ENCODE results near the gene THAP7. TPM values are rescaled to one million over a fixed set of nuclear protein-coding genes. Genes with fewer than 3 reads are reported as not detected.

The THAP7 gene
- total RNA-seq, 1 experiment from 2014 or later: 23.5 TPM

GRCh38 chr22:21029486-21030025 lies 27.6 kb upstream of the THAP7 start:
- H3K27me3 ChIP-seq (ENCODE audit: control insufficient read depth, insufficient read depth, low read length): no peaks in the 10 kb centered on the region
- POLR2A ChIA-PET: no interaction called here
- TF ChIP-seq CTCF (IDR thresholded peaks at IDR 0.05): no peak
- no peak for TF ChIP-seq TCF7L2 (IDR thresholded peaks at IDR 0.05; ENCODE audit: low read depth, low read length)
- TF ChIP-seq REST (IDR thresholded peaks at IDR 0.05; ENCODE audit: insufficient read depth in 1 of 2, low read depth in 2 of 2, low read length in 1 of 2): no peak
- no peak for TF ChIP-seq SIN3A (IDR thresholded peaks at IDR 0.05; ENCODE audit: borderline replicate concordance, insufficient read depth, low read depth, low read length)
- no peak for TF ChIP-seq POLR2AphosphoS5 (IDR thresholded peaks at IDR 0.05; ENCODE audit: low read depth, low read length)
- no TSS peak for BruUV-seq (replicated peaks)
- H3K36me3 ChIP-seq (ENCODE audit: control insufficient read depth, insufficient read depth, low read length): no peaks in the 10 kb centered on the region
- H3K27ac ChIP-seq (ENCODE audit: low read length): no peak overlapping the region
- H3K4me1 ChIP-seq (ENCODE audit: control insufficient read depth, insufficient read depth, low read length): no peaks in the 10 kb centered on the region
- CTCF ChIA-PET: no interaction called here
- intact Hi-C loops (cut with micrococcal nuclease; ENCODE audit: unreplicated experiment) (no loop called here), in situ Hi-C loops (cut with HindIII; ENCODE audit: low pct_unique_long_range_greater_than_20kb, low sequenced_read_pairs) (no loop called here)
- no peaks in the 10 kb centered on the region for H3K9me3 ChIP-seq (ENCODE audit: control insufficient read depth, insufficient read depth, low read depth, low read length)
- H3K4me3 ChIP-seq (ENCODE audit: low read depth in 2 of 2, low read length in 2 of 2): no peak overlapping the region
- no peak for DNase-seq (ENCODE audit: low read depth, low spot score)
- ATAC-seq: no peak

DNA sequence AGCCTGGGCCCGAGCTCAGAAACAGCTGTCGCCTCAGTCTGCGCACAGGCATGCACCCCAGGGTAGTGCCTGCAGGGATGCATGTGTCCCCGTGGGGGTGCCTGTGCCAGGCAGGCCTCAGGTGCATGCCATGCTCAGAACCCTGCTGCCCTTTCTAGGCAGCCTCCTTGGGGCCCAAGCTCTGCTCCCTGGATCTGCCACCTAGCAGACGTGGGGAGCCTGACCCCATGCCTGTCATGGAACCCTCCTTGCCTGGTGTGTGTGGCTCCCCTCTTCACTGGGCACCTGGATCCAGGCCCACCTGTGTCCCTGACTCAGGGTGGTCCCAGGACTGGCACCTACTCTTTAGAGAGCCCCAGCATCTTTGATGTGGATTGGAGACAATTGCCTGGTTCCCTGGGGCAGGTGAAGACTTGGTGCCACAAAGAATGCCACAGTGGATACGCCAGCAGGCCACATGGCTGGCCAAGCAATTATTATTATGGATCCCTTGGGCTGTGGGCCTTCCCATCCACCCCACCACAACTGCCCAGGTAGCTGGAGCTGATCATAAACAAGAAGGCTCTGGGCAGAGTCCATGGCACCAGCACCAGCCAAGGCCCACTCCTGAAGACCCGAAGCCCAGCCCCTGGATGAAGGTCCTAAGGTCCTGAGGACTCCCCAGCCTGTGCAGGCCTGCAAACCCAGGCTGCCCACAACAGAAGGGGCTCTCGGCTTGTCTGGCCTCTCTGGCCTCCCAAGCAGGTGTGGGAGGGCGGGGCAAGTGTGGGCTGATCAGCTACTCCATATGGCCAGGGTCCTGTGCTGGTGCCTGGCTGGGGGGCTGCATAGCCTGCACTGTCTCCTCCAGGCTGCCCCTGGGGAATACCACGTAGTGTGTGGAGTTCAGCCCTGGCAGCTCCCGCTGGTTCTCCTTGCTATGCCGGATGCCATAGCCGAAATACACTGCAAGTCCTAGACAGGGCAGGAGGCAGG lies 26.6 kb upstream of the THAP7 start:
- ChIA-PET POLR2A (no interaction called here), CTCF (no interaction called here)
- Histone ChIP-seq H3K4me1 (ENCODE audit: control insufficient read depth, insufficient read depth, low read length) (no peaks in the 10 kb centered on the region), H3K27ac (ENCODE audit: low read length) (no peak overlapping the region), H3K4me3 (ENCODE audit: low read depth in 2 of 2, low read length in 2 of 2) (no peak overlapping the region), H3K9me3 (ENCODE audit: control insufficient read depth, insufficient read depth, low read depth, low read length) (no peaks in the 10 kb centered on the region), H3K27me3 (ENCODE audit: control insufficient read depth, insufficient read depth, low read length) (no peaks in the 10 kb centered on the region), H3K36me3 (ENCODE audit: control insufficient read depth, insufficient read depth, low read length) (no peaks in the 10 kb centered on the region)
- in situ Hi-C loops (cut with HindIII; ENCODE audit: low pct_unique_long_range_greater_than_20kb, low sequenced_read_pairs) (no loop called here), intact Hi-C loops (cut with micrococcal nuclease; ENCODE audit: unreplicated experiment) (no loop called here)
- BruUV-seq (replicated peaks): no TSS peak
- TF ChIP-seq SIN3A (IDR thresholded peaks at IDR 0.05; ENCODE audit: borderline replicate concordance, insufficient read depth, low read depth, low read length) (no peak), CTCF (IDR thresholded peaks at IDR 0.05) (no peak), TCF7L2 (IDR thresholded peaks at IDR 0.05; ENCODE audit: low read depth, low read length) (no peak), REST (IDR thresholded peaks at IDR 0.05; ENCODE audit: insufficient read depth in 1 of 2, low read depth in 2 of 2, low read length in 1 of 2) (no peak), POLR2AphosphoS5 (IDR thresholded peaks at IDR 0.05; ENCODE audit: low read depth, low read length) (no peak)
- DNase-seq (ENCODE audit: low read depth, low spot score) (no peak), ATAC-seq (no peak)

All from Panc1 (cell line).